Heart left ventricle (tissue), 16 donors: ENCODE data around the gene RIMS4. TPM values are rescaled to one million over a fixed set of nuclear protein-coding genes. Genes with fewer than 3 reads are reported as not detected.

ENCODE experiments used
- ATAC-seq, 4 donors: fragments of 200-7000 bp; cut with Tn5 transposase; one replicate each; pipeline ENCODE4 v1.9.1; 2020 to 2022; ENCODE audit warnings: moderate library complexity in 4 of 4, mild to moderate bottlenecking in 3 of 4, moderate number of reproducible peaks in 1 of 4
- DNase-seq, 5 donors: peaks; one replicate each; pipeline ENCODE4 v3.0.0-alpha.2; 2020
- H3K27ac ChIP-seq, 12 donors: fragments of 200-600 bp; sonication (generic) in 4 of 12; one replicate each; pipeline versions ENCODE4 v1.5.0 to v1.8.0; 2016 to 2022; ENCODE audit warnings: mild to moderate bottlenecking in 2 of 12
- H3K27me3 ChIP-seq, 9 donors: fragments of 200-600 bp; sonication (generic) in 2 of 9; one replicate each; pipeline versions ENCODE4 v1.5.1 to v1.8.0; 2016 to 2022; ENCODE audit warnings: mild to moderate bottlenecking in 3 of 9
- H3K36me3 ChIP-seq, 9 donors: fragments of 200-600 bp; sonication (generic) in 2 of 9; one replicate each; pipeline versions ENCODE4 v1.5.0 to v1.8.0; 2018 to 2022; ENCODE audit warnings: mild to moderate bottlenecking in 2 of 9
- H3K4me1 ChIP-seq, 12 donors: fragments of 200-600 bp; sonication (generic) in 4 of 12; one replicate each; pipeline versions ENCODE4 v1.5.0 to v1.8.0; 2016 to 2022; ENCODE audit warnings: mild to moderate bottlenecking in 3 of 12
- H3K4me3 ChIP-seq, 12 donors: fragments of 200-600 bp; sonication (generic) in 4 of 12; one replicate each; pipeline versions ENCODE4 v1.5.0 to v1.8.0; 2017 to 2022; ENCODE audit warnings: mild to moderate bottlenecking in 9 of 12, moderate library complexity in 4 of 12
- H3K9me3 ChIP-seq, 12 donors: fragments of 200-600 bp; sonication (generic) in 4 of 12; one replicate each; pipeline versions ENCODE4 v1.5.0 to v1.8.0; 2016 to 2022; ENCODE audit warnings: mild to moderate bottlenecking in 1 of 12
- POLR2A ChIP-seq, 2 donors: fragments of 450-650 bp; IDR thresholded peaks; one replicate each; pipeline ENCODE4 v1.6.1; 2017; ENCODE audit warnings: antibody characterized with exemption in 2 of 2, mild to moderate bottlenecking in 2 of 2, moderate library complexity in 2 of 2
- WGBS, 4 donors: extraction: QIAGEN DNeasy Blood & Tissue Kit in 2 of 4; methylation state at CpG; one replicate each; pipeline versions ENCODE4 v1.1.5 to v1.1.7; 2013 to 2018; 5-methylcytosine and 5-hydroxymethylcytosine counted together
- intact Hi-C, 10 donors: fragments of 100-400 bp; cut with DNase I; formaldehyde crosslinking; loops; one replicate each; pipeline versions ENCODE4 v1.11.1 to v1.14.2; 2022
- polyA plus RNA-seq, 2 donors: library from polyadenylated mRNA; stranded (reverse); fragments of 200-250 nt; gene quantifications; one replicate each; pipeline ENCODE4 v1.2.3, GENCODE V29; 2013
- total RNA-seq, 9 donors: library from RNA; depleted of rRNA in 2 of 9; stranded (reverse); fragments of >200 nt in 2 of 9; fragmentation: NEBNext Ultra II Directional in 3 of 9; extraction: Animal tissue kit (Norgen Biotek cat#: 25700) in 3 of 9; gene quantifications; one replicate each; pipeline versions ENCODE4 v1.1.0 to v1.2.4, GENCODE V29; 2016 to 2023
- TF ChIP-seq, protein P1 (sequence below), 12 donors: fragments of 200-600 bp; sonication (generic) in 4 of 12; IDR thresholded peaks; one replicate each; pipeline versions ENCODE4 v1.5.0 to v1.8.0; 2018 to 2022; ENCODE audit warnings: antibody characterized with exemption in 12 of 12, mild to moderate bottlenecking in 5 of 12
- donor health status: ischemic (EF 13 %, LVEDD 7.1; RV severe dilation, severe dysfunction).
- donor health status: healthy with polysubstance abuse.
- donor health status: DM: no; HTN: yes; CAD: no.
- donor health status: DM: no; HTN: no; CAD: no.
- donor health status: ischemic (EF 25% LVEDD 6.9; RV normal size, moderate dysfunction).
- donor health status: ischemic (EF 25% LVEDD 5.7; RV mildly dilated, moderate dysfunction).
- donor health status: healthy.
- donor health status: DM: yes; HTN: yes; CAD: no.
- donor health status: ischemic (EF 35%, LVEDD 5.7; RV mildly dilated, moderate dysfunction).
- donor health status: nonischemic (EF 11% LVEDD 7.7; RV severe dilation, severe dysfunction).
- donor health status: DM: yes; HTN: yes; CAD: no.
- donor health status: PGD.
- donor health status: ischemic (EF 29% LVEDD 5.4; RV normal size, mild dysfunction).
- donor health status: nonischemic (EF 23%, LVEDD 6.1; RV moderate dilation, normal function).

The RIMS4 gene
- total and polyA plus RNA-seq, 11 donors = 0.04 to 0.59 (median 0.11) TPM; not detected in 5

GRCh38 chr20:44849703-44850102 lies 39.4 kb upstream of the RIMS4 start:
- TF ChIP-seq POLR2A (IDR thresholded peaks at IDR 0.05) = no peak
- TF ChIP-seq, protein P1, sequence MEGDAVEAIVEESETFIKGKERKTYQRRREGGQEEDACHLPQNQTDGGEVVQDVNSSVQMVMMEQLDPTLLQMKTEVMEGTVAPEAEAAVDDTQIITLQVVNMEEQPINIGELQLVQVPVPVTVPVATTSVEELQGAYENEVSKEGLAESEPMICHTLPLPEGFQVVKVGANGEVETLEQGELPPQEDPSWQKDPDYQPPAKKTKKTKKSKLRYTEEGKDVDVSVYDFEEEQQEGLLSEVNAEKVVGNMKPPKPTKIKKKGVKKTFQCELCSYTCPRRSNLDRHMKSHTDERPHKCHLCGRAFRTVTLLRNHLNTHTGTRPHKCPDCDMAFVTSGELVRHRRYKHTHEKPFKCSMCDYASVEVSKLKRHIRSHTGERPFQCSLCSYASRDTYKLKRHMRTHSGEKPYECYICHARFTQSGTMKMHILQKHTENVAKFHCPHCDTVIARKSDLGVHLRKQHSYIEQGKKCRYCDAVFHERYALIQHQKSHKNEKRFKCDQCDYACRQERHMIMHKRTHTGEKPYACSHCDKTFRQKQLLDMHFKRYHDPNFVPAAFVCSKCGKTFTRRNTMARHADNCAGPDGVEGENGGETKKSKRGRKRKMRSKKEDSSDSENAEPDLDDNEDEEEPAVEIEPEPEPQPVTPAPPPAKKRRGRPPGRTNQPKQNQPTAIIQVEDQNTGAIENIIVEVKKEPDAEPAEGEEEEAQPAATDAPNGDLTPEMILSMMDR (IDR thresholded peaks at IDR 0.05) = no peak
- no peaks in the 10 kb centered on the region for H3K36me3 ChIP-seq
- peaks cover 0 to 3% (median 0%) of the 10 kb centered on the region in 12 donors for H3K9me3 ChIP-seq
- no peak for ATAC-seq
- peaks cover 0 to 14% (median 0%) of the 10 kb centered on the region in 9 donors for H3K27me3 ChIP-seq
- no peak overlapping the region for H3K4me3 ChIP-seq
- no peak overlapping the region for H3K27ac ChIP-seq
- DNase-seq = no peak
- WGBS, 4 donors = 71 to 83% (median 74%) methylated on average over 1 of the region's 1 CpG
- no peaks in the 10 kb centered on the region for H3K4me1 ChIP-seq
- intact Hi-C loops = no loop called here

GRCh38 chr20:44848254-44849015 lies 38.1 kb upstream of the RIMS4 start:
- intact Hi-C loops = no loop called here
- H3K4me3 ChIP-seq = no peak overlapping the region
- H3K27me3 ChIP-seq = peaks cover 0 to 16% (median 0%) of the 10 kb centered on the region in 9 donors
- peaks cover 0 to 3% (median 0%) of the 10 kb centered on the region in 12 donors for H3K9me3 ChIP-seq
- TF ChIP-seq POLR2A (IDR thresholded peaks at IDR 0.05) = no peak
- TF ChIP-seq, protein P1 (IDR thresholded peaks at IDR 0.05) = no peak
- no peak overlapping the region for H3K27ac ChIP-seq
- no peak for ATAC-seq
- 73 to 79% (median 76%) methylated on average over 4 of the region's 4 CpGs for WGBS, 4 donors
- no peaks in the 10 kb centered on the region for H3K36me3 ChIP-seq
- no peaks in the 10 kb centered on the region for H3K4me1 ChIP-seq
- DNase-seq = no peak

DNA sequence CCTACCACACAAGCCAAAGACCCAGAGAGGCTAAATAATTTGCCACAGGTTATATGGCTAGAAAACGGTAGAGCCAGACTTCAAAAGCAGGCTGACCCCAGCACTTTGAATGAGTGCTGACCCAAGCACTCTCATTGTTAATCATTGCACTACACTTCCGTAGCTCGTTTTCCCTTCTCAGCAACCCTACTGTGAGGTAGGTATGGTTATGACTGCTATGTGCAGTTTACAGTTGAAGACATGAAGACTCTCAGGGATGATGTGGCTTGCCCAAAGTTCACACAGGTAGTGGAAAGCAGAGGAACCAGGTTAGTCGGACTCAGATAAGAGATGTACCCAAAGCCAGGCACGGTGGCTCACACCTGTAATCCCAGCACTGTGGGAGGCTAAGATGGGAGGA lies 33.5 kb upstream of the RIMS4 start:
- Histone ChIP-seq H3K4me1 (no peaks in the 10 kb centered on the region), H3K27ac (no peak overlapping the region), H3K9me3 (peaks cover 0 to 8% (median 0%) of the 10 kb centered on the region in 12 donors), H3K4me3 (no peak overlapping the region), H3K36me3 (no peaks in the 10 kb centered on the region), H3K27me3 (peaks cover 0 to 21% (median 0%) of the 10 kb centered on the region in 9 donors)
- DNase-seq = no peak
- 76 to 89% (median 78%) methylated on average over 5 of the region's 5 CpGs for WGBS, 4 donors
- TF ChIP-seq POLR2A (IDR thresholded peaks at IDR 0.05) = no peak
- TF ChIP-seq, protein P1 (IDR thresholded peaks at IDR 0.05) = no peak
- intact Hi-C loops = no loop called here
- ATAC-seq = no peak

DNA sequence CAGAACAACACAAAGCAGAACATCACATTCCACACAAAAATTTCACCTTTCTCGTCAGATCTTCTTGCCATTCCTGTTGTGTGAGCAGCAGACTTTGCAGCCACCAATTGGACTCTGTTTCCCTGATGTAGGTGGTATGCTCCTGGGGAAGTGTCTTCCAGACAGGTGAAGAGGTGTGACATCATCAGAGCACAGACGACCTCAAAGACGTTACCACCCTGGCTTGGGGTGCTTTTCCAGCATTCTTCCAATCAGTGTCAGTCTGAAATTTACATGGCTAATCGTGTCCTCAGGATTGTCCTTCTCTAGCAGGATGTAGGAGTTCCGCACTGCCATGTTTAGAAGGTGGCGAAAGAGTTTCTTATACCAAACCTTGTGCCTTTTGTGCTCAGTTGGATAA lies 31.6 kb upstream of the RIMS4 start:
- H3K9me3 ChIP-seq = peaks cover 0 to 8% (median 0%) of the 10 kb centered on the region in 12 donors
- WGBS, 4 donors = 65 to 81% (median 74%) methylated on average over 6 of the region's 6 CpGs
- intact Hi-C loops = no loop called here

More for the DNA sequence above, 31.6 kb upstream of the RIMS4 start:
- DNase-seq = no peak
- Histone ChIP-seq H3K4me3 (no peak overlapping the region), H3K36me3 (no peaks in the 10 kb centered on the region), H3K27me3 (peaks cover 0 to 30% (median 11%) of the 10 kb centered on the region in 9 donors), H3K27ac (no peak overlapping the region), H3K4me1 (no peaks in the 10 kb centered on the region)
- no peak for TF ChIP-seq POLR2A (IDR thresholded peaks at IDR 0.05)
- TF ChIP-seq, protein P1 (IDR thresholded peaks at IDR 0.05) = no peak
- no peak for ATAC-seq
